ENCODE results near the gene HOMER3.

DNA sequence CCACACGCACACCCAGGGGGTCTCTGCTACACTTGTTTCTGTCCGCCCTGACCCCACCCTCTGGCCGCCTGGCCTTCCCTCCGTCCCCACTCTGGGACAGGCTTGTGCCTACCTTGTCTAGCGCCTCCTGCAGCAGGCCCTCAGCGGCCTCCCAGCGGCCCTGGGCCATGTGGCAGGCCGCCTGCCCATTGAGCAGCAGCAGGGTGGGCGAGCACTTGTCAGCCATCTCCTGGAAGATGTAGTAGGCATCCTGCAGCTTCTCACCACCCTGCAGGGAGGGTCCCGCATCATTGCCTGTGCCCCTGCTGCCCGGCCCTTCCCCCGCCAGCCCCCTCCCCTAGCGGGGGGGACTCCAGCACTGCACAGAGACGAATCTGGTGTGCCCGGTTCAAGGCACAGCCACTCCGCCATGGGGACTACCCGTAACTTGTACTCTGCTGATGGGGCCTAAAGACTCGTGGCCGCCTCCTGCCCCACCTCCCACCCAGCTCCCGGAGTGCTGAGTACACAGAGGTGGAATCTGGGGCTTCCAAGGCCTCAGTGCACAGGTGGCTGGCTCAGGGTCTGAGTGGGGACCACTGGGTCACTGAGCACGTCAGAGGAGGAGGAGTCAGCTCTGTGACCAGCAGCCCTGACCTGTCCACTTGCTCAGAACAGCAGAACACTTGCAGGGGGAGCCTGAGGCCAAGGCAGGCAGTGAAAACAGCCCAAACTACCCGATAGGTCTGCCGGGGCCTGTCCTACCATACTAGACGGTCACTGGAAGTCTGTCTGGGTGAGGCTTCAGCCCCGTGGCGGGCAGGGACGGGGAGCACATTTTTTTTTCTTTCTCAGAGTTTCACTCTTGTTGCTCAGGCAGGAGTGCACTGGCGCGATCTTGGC is 37.6 kb downstream of the HOMER3 start:
- TF ChIP-seq, protein P1, sequence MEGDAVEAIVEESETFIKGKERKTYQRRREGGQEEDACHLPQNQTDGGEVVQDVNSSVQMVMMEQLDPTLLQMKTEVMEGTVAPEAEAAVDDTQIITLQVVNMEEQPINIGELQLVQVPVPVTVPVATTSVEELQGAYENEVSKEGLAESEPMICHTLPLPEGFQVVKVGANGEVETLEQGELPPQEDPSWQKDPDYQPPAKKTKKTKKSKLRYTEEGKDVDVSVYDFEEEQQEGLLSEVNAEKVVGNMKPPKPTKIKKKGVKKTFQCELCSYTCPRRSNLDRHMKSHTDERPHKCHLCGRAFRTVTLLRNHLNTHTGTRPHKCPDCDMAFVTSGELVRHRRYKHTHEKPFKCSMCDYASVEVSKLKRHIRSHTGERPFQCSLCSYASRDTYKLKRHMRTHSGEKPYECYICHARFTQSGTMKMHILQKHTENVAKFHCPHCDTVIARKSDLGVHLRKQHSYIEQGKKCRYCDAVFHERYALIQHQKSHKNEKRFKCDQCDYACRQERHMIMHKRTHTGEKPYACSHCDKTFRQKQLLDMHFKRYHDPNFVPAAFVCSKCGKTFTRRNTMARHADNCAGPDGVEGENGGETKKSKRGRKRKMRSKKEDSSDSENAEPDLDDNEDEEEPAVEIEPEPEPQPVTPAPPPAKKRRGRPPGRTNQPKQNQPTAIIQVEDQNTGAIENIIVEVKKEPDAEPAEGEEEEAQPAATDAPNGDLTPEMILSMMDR (IDR thresholded peaks at IDR 0.05): no peak
- TF ChIP-seq POLR2A (IDR thresholded peaks at IDR 0.05) (no peak), POLR2AphosphoS5 (IDR thresholded peaks at IDR 0.05) (no peak)
